ENCODE data around the gene ARSA. TPM values are rescaled to one million over a fixed set of nuclear protein-coding genes. Genes with fewer than 3 reads are reported as not detected.
"Not testable (repeated sequence)": the region's sequence is repeated elsewhere in the genome, so short reads cannot be mapped to it uniquely, and the experiment has no call there.

The ARSA gene
- polyA plus RNA-seq, 3 donors, result 24.9 to 56.2 (median 44.1) TPM

- WGBS, 3 donors, result 87 to 96% (median 89%) methylated on average over 25 to 27 of the region's 27 CpGs
Measured at GRCh38 chr22:50625568-50626313, 2.2 kb downstream of the ARSA start.

GRCh38 chr22:50625131-50625567 is 2.8 kb downstream of the ARSA start:
- no peak overlapping the region for H3K27ac ChIP-seq (ENCODE audit: low read depth, low read length)
- 80 to 89% (median 86%) methylated on average over 14 of the region's 14 CpGs for WGBS, 3 donors

More at GRCh38 chr22:50625568-50626313, 2.2 kb downstream of the ARSA start:
- no peak overlapping the region for H3K27ac ChIP-seq (ENCODE audit: low read depth, low read length)

GRCh38 chr22:50624347-50625130 is 3.4 kb downstream of the ARSA start:
- H3K27ac ChIP-seq (ENCODE audit: low read depth, low read length), result no peak overlapping the region
- 74 to 83% (median 77%) methylated on average over 16 of the region's 16 CpGs for WGBS, 3 donors

- H3K27ac ChIP-seq (ENCODE audit: low read depth, low read length), result no peak overlapping the region
- 29 to 70% (median 66%) methylated on average over 16 of the region's 16 CpGs for WGBS, 3 donors
Measured at GRCh38 chr22:50622723-50623327, 5.1 kb downstream of the ARSA start.

GRCh38 chr22:50621948-50622722 is 5.8 kb downstream of the ARSA start:
- no peak overlapping the region for H3K27ac ChIP-seq (ENCODE audit: low read depth, low read length)
- WGBS, 3 donors, result 16 to 24% (median 17%) methylated on average over 18 of the region's 18 CpGs

GRCh38 chr22:50621356-50621880 is 6.5 kb downstream of the ARSA start:
- WGBS, 3 donors, result 21 to 34% (median 23%) methylated on average over 10 of the region's 10 CpGs
- no peak overlapping the region for H3K27ac ChIP-seq (ENCODE audit: low read depth, low read length)

GRCh38 chr22:50620593-50621355 is 7.2 kb downstream of the ARSA start:
- WGBS, 3 donors, result 9 to 12% (median 10%) methylated on average over 24 to 25 of the region's 25 CpGs
- H3K27ac ChIP-seq (ENCODE audit: low read depth, low read length), result no peak overlapping the region

- WGBS, 3 donors, result 82 to 92% (median 86%) methylated on average over 2 to 3 of the region's 3 CpGs
- not testable (repeated sequence) for H3K27ac ChIP-seq (ENCODE audit: low read depth, low read length)
Measured at GRCh38 chr22:50614296-50614695, 13.7 kb downstream of the ARSA start.

- 58 to 71% (median 61%) methylated on average over 22 of the region's 22 CpGs for WGBS, 3 donors
- no peak overlapping the region for H3K27ac ChIP-seq (ENCODE audit: low read depth, low read length)
Measured at GRCh38 chr22:50613291-50613981, 14.5 kb downstream of the ARSA start.

GRCh38 chr22:50612528-50613221 is 15.3 kb downstream of the ARSA start:
- H3K27ac ChIP-seq (ENCODE audit: low read depth, low read length), result no peak overlapping the region
- WGBS, 3 donors, result 33 to 55% (median 35%) methylated on average over 22 to 31 of the region's 31 CpGs

GRCh38 chr22:50612168-50612527 is 15.8 kb downstream of the ARSA start:
- WGBS, 3 donors, result 45 to 63% (median 63%) methylated on average over 6 of the region's 6 CpGs
- H3K27ac ChIP-seq (ENCODE audit: low read depth, low read length), result no peak overlapping the region

GRCh38 chr22:50611341-50612060 is 16.5 kb downstream of the ARSA start:
- no peak overlapping the region for H3K27ac ChIP-seq (ENCODE audit: low read depth, low read length)
- 88 to 91% (median 88%) methylated on average over 26 of the region's 26 CpGs for WGBS, 3 donors

GRCh38 chr22:50610581-50610980 is 17.4 kb downstream of the ARSA start:
- no peak overlapping the region for H3K27ac ChIP-seq (ENCODE audit: low read depth, low read length)
- 79 to 94% (median 90%) methylated on average over 13 to 17 of the region's 17 CpGs for WGBS, 3 donors

GRCh38 chr22:50610041-50610451 is 17.9 kb downstream of the ARSA start:
- H3K27ac ChIP-seq (ENCODE audit: low read depth, low read length), result no peak overlapping the region
- 81 to 87% (median 87%) methylated on average over 11 of the region's 11 CpGs for WGBS, 3 donors

- WGBS, 3 donors, result 80 to 85% (median 80%) methylated on average over 12 of the region's 12 CpGs
- no peak overlapping the region for H3K27ac ChIP-seq (ENCODE audit: low read depth, low read length)
Measured at GRCh38 chr22:50609599-50609998, 18.4 kb downstream of the ARSA start.

GRCh38 chr22:50608996-50609395 is 19.0 kb downstream of the ARSA start:
- H3K27ac ChIP-seq (ENCODE audit: low read depth, low read length), result no peak overlapping the region
- 89 to 92% (median 90%) methylated on average over 10 of the region's 10 CpGs for WGBS, 3 donors
